Sigmoid colon (tissue), 7 donors: ENCODE data around the gene TPT1. TPM values are rescaled to one million over a fixed set of nuclear protein-coding genes. Genes with fewer than 3 reads are reported as not detected.

Experiments
- DNase-seq: peaks from one replicate; pipeline ENCODE4 v3.0.0-alpha.2; 2019
- H3K27ac ChIP-seq, 4 donors: fragments of 200-600 bp; sonication (generic); one replicate each; pipeline ENCODE4 v1.5.1; 2016 to 2019; ENCODE audit warnings: mild to moderate bottlenecking in 1 of 4
- H3K27me3 ChIP-seq, 3 donors: fragments of 200-600 bp; sonication (generic); one replicate each; pipeline ENCODE4 v1.5.1; 2019; ENCODE audit warnings: mild to moderate bottlenecking in 1 of 3
- H3K36me3 ChIP-seq, 4 donors: fragments of 200-600 bp; sonication (generic); one replicate each; pipeline ENCODE4 v1.5.1; 2016 to 2019
- H3K4me1 ChIP-seq, 4 donors: fragments of 200-600 bp; sonication (generic); one replicate each; pipeline ENCODE4 v1.5.1; 2017 to 2019
- H3K4me3 ChIP-seq, 4 donors: fragments of 200-600 bp; sonication (generic); one replicate each; pipeline ENCODE4 v1.5.1; 2017 to 2019; ENCODE audit warnings: mild to moderate bottlenecking in 2 of 4, moderate library complexity in 1 of 4
- H3K9me3 ChIP-seq, 4 donors: fragments of 200-600 bp in 3 of 4; sonication (generic) in 3 of 4; one replicate each; pipeline versions ENCODE4 v1.5.1 to v1.6.1; 2013 to 2019
- EP300 ChIP-seq, 4 donors: sonication (generic); formaldehyde crosslinking; IDR thresholded peaks; one replicate each; pipeline ENCODE4 v1.6.1; 2017; ENCODE audit warnings: antibody characterized with exemption in 4 of 4
- POLR2A ChIP-seq, 2 donors: fragments of 450-650 bp; IDR thresholded peaks; one replicate each; pipeline ENCODE4 v1.6.1; 2016; ENCODE audit warnings: antibody characterized with exemption in 2 of 2, mild to moderate bottlenecking in 2 of 2, moderate library complexity in 2 of 2
- POLR2AphosphoS5 ChIP-seq, 4 donors: sonication (generic); formaldehyde crosslinking; IDR thresholded peaks; one replicate each; pipeline ENCODE4 v1.6.1; 2017; ENCODE audit warnings: antibody characterized with exemption in 4 of 4
- WGBS, 2 donors: extraction: QIAGEN DNeasy Blood & Tissue Kit; methylation state at CpG; one replicate each; pipeline ENCODE4 v1.1.7; 2013; 5-methylcytosine and 5-hydroxymethylcytosine counted together
- intact Hi-C: fragments of 100-400 bp; cut with DNase I; formaldehyde crosslinking; loops from one replicate; pipeline ENCODE4 v1.15.1; 2023
- polyA plus RNA-seq, 3 donors: library from polyadenylated mRNA; stranded (reverse); fragments of 200-250 nt; gene quantifications; one replicate each; pipeline ENCODE4 v1.2.3, GENCODE V29; 2013
- total RNA-seq, 4 donors: library from RNA; depleted of rRNA; stranded (reverse); fragments of >200 nt; gene quantifications; one replicate each; pipeline ENCODE4 v1.1.0, GENCODE V29; 2016
- TF ChIP-seq, protein P1 (sequence below), 4 experiments: fragments of 450-650 bp in 3 of 4; fragments of 200-600 bp in 1 of 4; IDR thresholded peaks; one replicate each; pipeline ENCODE4 v1.5.1; 2016 to 2019; ENCODE audit warnings: antibody characterized with exemption in 4 of 4, mild to moderate bottlenecking in 3 of 4, moderate library complexity in 2 of 4
- donor health status: healthy with polysubstance abuse.
- donor health status: Bipolar disorder and iron deficiency.
- donor health status: healthy.

TPT1 gene
- total and polyA plus RNA-seq, 7 donors, result 3,556 to 14,118 (median 5,645) TPM

DNA sequence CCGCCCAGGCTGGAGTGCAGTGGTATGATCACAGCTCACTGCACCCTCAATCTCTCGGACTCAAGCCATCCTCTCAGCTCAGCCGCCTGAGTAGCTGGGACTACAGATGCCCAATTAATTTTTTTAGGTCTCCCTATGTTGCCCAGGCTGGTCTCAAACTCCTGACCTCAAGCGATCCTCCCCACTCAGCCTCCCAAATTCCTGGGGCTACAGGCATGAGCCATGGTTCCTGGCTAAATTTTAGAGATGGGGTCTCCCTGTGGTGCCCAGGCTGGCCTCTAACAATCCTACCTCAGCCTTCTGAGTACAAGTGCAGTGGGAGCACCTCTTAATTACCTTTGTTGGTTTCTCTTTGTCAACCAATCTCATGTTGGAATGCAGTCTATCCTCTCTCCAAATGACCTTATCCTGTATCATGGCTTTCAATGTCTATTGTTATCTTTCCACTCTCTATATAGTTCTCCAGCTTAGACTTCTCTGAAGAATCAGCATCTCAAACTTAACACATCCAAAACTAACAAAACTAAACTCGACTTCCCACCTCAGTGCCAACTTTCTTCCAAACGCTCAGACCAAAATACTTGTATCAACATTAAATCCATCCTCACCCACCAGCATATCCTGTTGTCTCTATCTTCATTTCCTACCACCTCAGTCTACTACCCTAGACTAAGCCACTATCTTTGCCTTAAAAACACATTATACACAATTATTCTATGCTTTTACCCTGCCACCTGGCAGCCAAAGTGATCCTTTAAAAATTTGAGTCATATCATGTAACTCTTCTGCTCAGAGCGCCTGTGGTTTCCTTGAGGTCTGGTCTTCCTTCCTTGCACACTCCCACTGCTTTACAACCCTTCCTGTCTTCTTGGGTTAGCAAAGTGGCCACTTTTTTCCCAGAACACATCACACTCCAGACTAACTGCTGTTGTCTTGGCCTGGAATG is 6.7 kb downstream of the TPT1 start:
- 58 to 67% methylated on average over 7 of the region's 7 CpGs for WGBS, 2 donors
- H3K27ac ChIP-seq, result peak overlapping the region in 2 of 4 donors; percentile 3 to 42
- no peaks in the 10 kb centered on the region for H3K9me3 ChIP-seq

DNA sequence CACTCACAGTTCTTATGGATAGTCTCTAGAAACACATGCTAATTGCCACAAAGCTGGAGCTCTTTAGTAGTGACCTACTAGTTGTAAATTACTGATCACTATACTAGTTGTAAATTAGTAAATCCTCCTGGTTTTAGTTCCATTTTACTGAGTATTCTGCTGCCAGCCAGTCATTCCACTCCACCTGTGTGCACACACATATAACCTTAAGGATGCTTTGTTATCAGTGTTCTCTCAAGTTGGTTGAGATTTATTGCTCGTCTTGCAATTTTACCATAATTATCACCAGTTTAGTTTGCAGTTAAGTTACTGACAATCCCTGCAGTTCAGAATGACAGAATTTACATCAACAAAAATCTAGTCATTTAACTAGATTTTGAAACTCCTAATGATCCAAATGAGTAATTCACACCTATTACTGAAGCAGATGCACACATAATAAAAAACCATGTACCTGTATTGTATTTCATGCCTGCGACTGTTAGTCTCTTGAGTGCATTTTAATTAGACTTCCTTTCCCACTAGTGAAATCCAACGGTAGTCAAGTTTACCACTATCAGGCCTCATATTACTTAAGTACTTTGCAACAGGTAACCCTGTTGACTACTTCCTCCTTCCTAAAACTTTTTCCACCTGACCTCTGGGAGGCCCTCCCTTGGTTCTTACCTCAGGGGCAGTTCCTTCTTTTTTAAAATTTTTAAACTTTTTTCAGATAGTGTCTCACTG is 7.6 kb downstream of the TPT1 start:
- TF ChIP-seq POLR2AphosphoS5 (IDR thresholded peaks at IDR 0.05) (no peak), EP300 (IDR thresholded peaks at IDR 0.05) (no peak), POLR2A (IDR thresholded peaks at IDR 0.05) (no peak)
- TF ChIP-seq, protein P1, sequence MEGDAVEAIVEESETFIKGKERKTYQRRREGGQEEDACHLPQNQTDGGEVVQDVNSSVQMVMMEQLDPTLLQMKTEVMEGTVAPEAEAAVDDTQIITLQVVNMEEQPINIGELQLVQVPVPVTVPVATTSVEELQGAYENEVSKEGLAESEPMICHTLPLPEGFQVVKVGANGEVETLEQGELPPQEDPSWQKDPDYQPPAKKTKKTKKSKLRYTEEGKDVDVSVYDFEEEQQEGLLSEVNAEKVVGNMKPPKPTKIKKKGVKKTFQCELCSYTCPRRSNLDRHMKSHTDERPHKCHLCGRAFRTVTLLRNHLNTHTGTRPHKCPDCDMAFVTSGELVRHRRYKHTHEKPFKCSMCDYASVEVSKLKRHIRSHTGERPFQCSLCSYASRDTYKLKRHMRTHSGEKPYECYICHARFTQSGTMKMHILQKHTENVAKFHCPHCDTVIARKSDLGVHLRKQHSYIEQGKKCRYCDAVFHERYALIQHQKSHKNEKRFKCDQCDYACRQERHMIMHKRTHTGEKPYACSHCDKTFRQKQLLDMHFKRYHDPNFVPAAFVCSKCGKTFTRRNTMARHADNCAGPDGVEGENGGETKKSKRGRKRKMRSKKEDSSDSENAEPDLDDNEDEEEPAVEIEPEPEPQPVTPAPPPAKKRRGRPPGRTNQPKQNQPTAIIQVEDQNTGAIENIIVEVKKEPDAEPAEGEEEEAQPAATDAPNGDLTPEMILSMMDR (IDR thresholded peaks at IDR 0.05), result no peak
- 47 to 59% methylated on average over 3 of the region's 3 CpGs for WGBS, 2 donors
- intact Hi-C loops, result no loop called here
- H3K4me1 ChIP-seq, result peaks cover 0 to 74% (median 44%) of the 10 kb centered on the region in 4 donors
- H3K27me3 ChIP-seq, result no peaks in the 10 kb centered on the region
- no peak overlapping the region for H3K4me3 ChIP-seq
- DNase-seq, result no peak
- no peaks in the 10 kb centered on the region for H3K9me3 ChIP-seq
- H3K27ac ChIP-seq, result no peak overlapping the region
- peaks cover 15 to 40% (median 30%) of the 10 kb centered on the region in 4 donors for H3K36me3 ChIP-seq

More for the DNA sequence above, 6.7 kb downstream of the TPT1 start:
- peaks cover 2 to 74% (median 44%) of the 10 kb centered on the region in 4 donors for H3K4me1 ChIP-seq
- H3K27me3 ChIP-seq, result no peaks in the 10 kb centered on the region
- H3K4me3 ChIP-seq, result no peak overlapping the region
- peaks cover 23 to 49% (median 39%) of the 10 kb centered on the region in 4 donors for H3K36me3 ChIP-seq
- DNase-seq, result no peak
- no peak for TF ChIP-seq EP300 (IDR thresholded peaks at IDR 0.05)
- peak in 3 of 4 donors; percentile 5 to 11 (median 7) for TF ChIP-seq POLR2AphosphoS5 (IDR thresholded peaks at IDR 0.05)
- intact Hi-C loops, result no loop called here

DNA sequence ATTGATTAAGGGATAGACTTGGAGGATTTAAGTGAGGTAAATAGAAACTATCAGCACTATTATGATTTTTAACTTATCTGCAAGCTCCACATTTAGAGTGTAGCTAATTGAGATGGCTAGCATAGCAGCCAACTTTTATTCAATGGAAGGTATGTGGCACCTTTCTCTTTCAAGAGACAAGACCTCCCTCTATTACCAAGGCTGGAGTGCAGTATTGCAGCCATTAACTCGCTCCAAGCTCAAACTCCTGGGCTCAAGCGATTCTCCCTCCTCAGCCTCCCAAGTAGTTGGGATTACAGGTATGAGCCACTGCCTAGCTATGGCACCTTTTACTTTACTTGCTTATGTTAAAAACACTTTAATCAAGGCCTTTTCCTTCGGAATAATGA is 8.2 kb downstream of the TPT1 start:
- no peak for DNase-seq
- H3K27ac ChIP-seq, result peak overlapping the region in 1 of 4 donors; percentile 41
- no peaks in the 10 kb centered on the region for H3K9me3 ChIP-seq
- intact Hi-C loops, result no loop called here
- TF ChIP-seq POLR2A (IDR thresholded peaks at IDR 0.05) (no peak), EP300 (IDR thresholded peaks at IDR 0.05) (no peak), POLR2AphosphoS5 (IDR thresholded peaks at IDR 0.05) (no peak)
- TF ChIP-seq, protein P1 (IDR thresholded peaks at IDR 0.05), result no peak
- H3K27me3 ChIP-seq, result no peaks in the 10 kb centered on the region
- H3K4me1 ChIP-seq, result peaks cover 0 to 69% (median 39%) of the 10 kb centered on the region in 4 donors
- no peak overlapping the region for H3K4me3 ChIP-seq
- 94 to 96% methylated on average over 3 of the region's 3 CpGs for WGBS, 2 donors
- peaks cover 12 to 35% (median 25%) of the 10 kb centered on the region in 4 donors for H3K36me3 ChIP-seq

DNA sequence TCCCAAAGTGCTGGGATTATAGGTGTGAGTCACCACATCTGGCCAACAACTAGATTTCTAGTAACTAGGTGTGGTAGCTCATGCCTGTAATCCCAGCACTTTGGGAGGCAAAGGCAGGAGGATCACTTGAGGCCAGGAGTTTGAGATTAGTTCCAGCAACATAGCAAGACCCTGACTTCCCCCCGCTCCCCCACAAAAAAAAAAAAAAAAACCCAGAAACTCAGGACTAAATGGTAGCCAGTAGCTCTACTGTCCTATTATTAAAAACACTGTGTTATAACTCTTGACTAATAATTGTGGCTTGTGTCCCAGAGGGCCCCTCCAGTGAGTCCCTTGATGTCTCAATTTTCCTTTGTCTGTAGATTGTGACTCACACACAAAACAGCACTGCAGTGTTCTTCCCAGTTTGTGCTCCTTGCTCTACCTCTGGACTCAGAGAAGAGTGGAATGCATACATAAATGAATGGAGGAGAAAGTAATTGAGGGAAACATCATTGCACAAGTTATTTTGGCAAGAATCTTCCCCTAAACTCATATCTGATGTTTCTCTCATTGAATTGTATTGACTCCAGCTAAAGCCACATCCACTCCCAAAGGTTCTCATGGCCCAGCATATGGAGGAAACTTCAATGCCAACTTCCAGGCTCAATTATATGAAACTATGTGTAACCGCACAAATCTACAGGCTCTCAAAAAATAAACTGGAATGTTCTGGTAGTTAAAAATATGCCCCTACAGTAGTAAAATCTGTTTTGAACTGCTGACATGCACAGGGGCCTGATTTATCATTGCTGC is 8.8 kb downstream of the TPT1 start:
- peaks cover 0 to 63% (median 34%) of the 10 kb centered on the region in 4 donors for H3K4me1 ChIP-seq
- intact Hi-C loops, result no loop called here

DNA sequence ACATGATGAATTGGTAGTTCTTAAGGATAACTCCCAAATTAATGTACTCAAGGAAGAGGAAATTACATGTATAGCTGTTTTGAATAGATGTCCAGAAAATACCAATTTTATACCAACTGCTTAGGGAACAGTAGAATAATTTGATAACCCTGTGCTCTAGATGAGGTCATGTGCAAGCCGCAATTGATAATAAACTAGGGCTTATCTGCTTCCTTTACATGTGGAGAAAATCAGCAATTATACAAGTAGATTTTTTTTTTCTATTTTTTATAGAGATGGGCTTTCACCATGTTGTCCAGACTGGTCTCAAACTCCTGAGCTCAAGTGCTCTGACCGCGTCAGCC is 9.3 kb downstream of the TPT1 start:
- H3K9me3 ChIP-seq, result no peaks in the 10 kb centered on the region
- no peak for DNase-seq
- peaks cover 0 to 57% (median 29%) of the 10 kb centered on the region in 4 donors for H3K4me1 ChIP-seq
- peak overlapping the region in 2 of 4 donors; percentile 4 to 41 for H3K27ac ChIP-seq
- H3K4me3 ChIP-seq, result no peak overlapping the region
- WGBS, 2 donors, result 51 to 70% methylated on average over 3 of the region's 3 CpGs
- TF ChIP-seq, protein P1 (IDR thresholded peaks at IDR 0.05), result no peak
- TF ChIP-seq POLR2AphosphoS5 (IDR thresholded peaks at IDR 0.05) (no peak), EP300 (IDR thresholded peaks at IDR 0.05) (no peak), POLR2A (IDR thresholded peaks at IDR 0.05) (no peak)
- intact Hi-C loops, result no loop called here
- H3K27me3 ChIP-seq, result no peaks in the 10 kb centered on the region
- peaks cover 11 to 23% (median 13%) of the 10 kb centered on the region in 4 donors for H3K36me3 ChIP-seq

More for the DNA sequence above, 8.8 kb downstream of the TPT1 start:
- no peaks in the 10 kb centered on the region for H3K9me3 ChIP-seq
- peak overlapping the region in 2 of 4 donors; percentile 4 to 41 for H3K27ac ChIP-seq
- 93 to 96% methylated on average over 2 of the region's 2 CpGs for WGBS, 2 donors
- peaks cover 12 to 29% (median 19%) of the 10 kb centered on the region in 4 donors for H3K36me3 ChIP-seq
- TF ChIP-seq POLR2AphosphoS5 (IDR thresholded peaks at IDR 0.05) (peak in 1 of 4 donors; percentile 7), EP300 (IDR thresholded peaks at IDR 0.05) (no peak)
- no peaks in the 10 kb centered on the region for H3K27me3 ChIP-seq
- DNase-seq, result no peak
- H3K4me3 ChIP-seq, result no peak overlapping the region
